Hematopoietic multipotent progenitor cell treated with erythropoietin and hydrocortisone succinate and interleukin-3 and kit ligand, for 17 days (in vitro differentiated cells): ENCODE measurements around the gene PABPC1L.

ENCODE experiments used
- DNase-seq: peaks from one replicate; pipeline ENCODE4 v3.0.0-alpha.2; 2015; ENCODE audit warnings: low spot score

Gene PABPC1L

DNA sequence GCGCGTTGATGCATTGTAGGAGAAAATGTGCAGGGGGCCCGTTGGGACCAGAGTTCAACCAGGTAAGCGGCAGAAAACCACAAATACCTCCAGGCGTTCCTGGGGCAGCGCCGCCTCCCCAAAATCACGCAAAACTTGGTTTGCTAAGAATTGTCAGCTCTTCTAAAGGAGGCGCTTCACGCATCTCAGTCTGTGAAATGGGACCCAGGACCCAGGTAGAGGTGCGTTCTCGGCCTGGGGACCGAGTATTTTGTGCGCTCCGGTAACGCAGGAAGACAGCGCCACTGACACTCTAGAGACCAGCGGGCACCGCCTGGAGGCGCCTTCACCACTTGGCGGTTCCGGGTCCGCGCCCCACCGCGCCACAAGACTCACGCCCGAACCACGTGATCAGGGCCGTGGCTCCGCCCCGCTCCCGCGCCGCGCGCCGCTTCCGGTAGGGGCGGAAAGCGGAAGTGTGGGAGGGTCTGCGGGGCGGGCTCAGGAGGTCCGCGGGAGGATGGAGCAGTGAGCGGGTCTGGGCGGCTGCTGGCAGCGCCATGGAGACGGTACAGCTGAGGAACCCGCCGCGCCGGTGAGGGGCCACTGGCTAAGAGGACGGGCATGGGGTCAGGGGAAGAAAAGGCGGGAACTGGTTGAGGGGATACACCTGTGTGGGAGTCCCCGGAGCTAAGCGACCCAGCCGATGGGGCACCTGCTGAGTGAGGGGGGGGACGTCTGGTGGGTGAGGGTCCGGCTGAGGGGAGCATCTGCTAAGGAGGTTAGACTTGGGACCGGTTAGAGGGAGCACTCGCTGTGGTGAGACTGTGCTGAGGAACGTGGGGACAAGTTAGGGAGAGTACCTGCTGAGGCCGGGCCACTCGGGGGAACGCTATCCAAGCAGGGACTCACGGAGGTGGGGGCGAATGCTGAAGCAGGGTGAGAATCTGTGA lies 56.4 kb downstream of the PABPC1L start, which contains the start of gene STK4:
TSS of gene STK4 (plus strand) at position 483 of the 932 bp plus-strand sequence. CDS start at position 540, 57 bp downstream.
- DNase-seq, result peak; percentile 93

DNA sequence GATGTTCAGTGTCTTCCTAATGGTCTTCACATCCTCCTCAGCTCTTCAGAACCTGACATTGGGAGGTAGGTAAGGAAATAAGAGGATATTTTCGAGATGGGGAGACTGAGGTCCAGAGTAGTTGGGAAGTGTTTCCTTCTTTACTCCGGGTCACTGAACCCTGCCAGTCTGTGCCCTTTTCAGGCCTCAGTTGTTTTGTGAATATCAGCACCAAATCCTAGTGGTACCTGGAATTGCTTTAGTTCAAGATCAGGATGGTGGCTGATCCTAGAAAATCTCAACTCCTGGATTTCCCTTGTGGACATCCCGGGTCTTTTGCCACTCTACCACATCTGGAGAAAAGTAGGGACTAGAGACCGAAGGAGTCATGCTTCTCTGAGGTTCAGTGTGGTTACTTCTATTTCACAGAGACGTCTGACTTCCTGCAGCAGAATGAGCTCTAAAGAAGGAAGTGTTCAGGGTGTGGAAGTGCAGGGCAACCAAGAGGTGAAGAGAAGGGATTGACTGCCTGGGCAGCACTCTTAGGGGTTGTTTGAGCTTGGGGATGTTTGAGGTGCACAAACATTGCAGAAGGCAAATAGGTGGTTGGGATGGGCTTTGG lies 57.4 kb downstream of the PABPC1L start:
- DNase-seq, result peak; percentile 26

DNA sequence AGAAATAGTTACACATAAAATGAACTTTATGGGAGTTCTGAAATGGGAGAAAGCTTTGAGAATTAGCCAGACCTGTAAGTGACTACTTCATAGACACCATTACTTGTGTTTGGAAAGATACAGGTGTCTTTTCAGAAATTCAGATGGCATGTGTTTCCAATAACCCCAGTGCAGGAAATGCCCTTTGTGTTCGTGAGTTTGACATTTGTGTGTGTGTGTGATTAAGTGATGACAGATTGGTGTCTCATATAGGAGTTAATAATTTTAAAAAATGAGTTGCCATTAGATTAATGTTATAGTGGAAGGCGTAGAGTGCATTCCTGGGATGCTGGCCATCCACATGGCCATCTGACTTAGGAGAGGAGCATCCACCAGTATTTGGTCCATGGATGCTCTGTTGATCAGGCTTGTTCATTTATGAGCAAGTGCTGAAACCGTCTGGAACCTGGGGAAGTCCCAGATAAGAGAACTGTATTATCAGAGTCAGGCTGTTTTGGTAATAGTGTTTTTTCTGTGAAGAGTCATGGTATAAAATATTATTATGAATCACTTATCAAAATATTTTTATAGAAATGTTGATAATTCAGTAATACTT lies 59.5 kb downstream of the PABPC1L start:
- peak; percentile 55 for DNase-seq

DNA sequence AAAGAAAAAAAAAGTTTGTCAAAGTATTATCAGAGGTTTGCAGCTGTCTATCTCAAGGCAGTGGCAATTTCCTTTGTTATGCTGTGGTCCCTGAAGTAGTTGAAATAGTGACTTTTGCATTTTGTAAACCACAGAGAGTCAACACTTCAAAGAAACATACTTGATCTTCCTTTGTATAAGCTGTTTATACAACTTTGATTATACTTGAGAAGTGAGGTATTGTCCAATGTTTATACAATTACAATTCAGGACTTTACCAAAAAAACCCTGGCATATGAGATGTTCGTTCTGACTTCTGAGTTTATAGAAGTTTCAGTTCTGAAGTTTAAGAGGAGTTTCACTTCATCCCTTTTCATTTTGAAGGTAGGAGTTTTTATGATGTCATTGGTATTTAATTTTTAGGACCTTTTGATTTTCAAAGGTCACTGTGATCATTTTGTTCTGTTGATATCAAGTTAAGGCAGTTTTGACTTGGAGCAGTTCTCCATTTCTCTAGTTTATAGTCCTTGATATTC lies 60.4 kb downstream of the PABPC1L start:
- peak; percentile 39 for DNase-seq

DNA sequence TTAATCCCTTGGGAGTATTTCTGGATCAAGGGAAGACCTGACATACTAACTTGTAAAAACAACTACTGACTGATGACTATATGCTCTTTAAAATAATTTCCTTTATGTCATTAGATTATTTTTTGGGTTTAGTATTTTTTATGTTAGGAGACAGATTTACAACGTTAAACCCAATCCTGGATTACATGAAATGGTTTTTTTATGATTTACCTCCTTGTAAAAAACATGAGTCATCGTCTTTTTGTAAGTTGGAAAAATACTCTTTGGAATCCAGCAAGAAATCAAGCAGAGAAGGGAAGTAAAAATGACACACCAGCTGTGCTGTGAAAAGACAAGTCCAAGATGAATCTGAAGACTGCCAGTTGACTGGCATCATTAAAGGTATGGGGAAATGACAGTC lies 63.2 kb downstream of the PABPC1L start:
- no peak for DNase-seq

DNA sequence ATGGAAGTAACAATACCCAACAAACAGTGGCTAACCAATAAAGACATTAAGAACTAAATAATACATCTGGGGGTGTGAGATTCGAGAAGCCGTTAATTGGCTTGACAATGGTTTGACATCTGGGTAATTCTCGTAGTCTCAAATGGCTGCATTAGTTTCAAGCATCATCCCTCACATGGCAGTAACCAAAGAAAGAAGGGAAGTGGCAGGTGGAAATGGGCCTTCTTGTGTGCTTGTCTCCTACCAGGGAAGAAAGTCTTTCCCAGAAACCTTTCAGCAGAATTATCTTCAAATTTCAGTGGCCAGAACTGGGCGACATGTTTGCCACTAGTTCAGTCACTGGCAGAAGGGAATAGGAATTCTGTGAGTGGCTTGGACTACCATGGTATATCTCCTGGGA lies 66.8 kb downstream of the PABPC1L start:
- no peak for DNase-seq

DNA sequence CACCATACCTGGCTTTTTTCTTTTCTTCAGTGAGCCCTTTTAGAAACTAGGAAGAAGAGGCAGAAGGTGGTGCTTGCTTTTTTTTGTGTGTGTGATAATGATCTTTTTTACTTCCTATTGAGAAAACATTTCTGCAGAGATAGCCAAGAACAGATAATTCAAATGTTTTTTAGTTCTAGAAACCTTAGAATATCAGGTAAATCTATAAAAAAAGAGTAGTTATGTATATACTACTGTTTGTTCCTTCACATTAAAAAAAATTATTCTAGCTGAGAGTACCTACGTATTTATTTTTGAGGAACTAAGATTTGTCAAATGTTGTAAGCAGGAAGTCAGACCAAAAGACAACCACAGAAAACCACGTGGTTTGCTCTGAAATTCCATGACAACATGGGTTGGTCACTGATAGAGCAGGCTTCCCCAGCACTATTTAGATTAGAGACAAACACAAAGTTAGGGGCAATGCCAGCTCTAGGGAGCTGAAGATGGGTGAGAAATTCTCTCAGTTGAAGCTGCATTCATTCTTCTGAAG lies 69.3 kb downstream of the PABPC1L start:
- DNase-seq, result peak; percentile 50

DNA sequence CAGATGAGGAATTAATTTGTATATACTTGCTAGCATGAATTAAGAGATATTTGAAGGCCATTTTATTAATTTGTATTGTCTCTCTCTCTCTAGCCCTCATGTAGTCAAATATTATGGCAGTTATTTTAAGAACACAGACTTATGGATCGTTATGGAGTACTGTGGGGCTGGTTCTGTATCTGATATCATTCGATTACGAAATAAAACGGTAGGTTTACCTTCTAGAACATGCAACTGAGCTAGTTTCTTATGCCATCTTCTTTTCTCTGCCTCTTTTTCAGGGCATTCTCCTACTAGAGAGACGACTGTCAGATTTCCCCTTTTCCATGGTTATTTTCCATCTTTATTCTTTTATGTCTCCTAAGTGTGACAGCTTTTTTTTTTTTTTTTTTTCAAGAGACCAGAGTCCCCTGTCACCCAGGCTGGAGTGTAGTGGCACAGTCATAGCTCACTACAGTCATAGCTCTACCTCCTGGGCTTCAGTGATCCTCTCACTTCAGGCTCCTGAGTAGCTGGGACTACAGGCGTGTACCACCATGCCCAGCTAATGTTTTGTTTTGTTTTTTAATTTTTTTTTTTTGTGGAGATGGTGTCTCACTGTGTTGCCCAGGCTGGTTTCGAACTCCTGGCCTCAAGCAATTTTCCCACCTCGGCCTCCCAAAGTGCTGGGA lies 72.0 kb downstream of the PABPC1L start:
- no peak for DNase-seq

DNA sequence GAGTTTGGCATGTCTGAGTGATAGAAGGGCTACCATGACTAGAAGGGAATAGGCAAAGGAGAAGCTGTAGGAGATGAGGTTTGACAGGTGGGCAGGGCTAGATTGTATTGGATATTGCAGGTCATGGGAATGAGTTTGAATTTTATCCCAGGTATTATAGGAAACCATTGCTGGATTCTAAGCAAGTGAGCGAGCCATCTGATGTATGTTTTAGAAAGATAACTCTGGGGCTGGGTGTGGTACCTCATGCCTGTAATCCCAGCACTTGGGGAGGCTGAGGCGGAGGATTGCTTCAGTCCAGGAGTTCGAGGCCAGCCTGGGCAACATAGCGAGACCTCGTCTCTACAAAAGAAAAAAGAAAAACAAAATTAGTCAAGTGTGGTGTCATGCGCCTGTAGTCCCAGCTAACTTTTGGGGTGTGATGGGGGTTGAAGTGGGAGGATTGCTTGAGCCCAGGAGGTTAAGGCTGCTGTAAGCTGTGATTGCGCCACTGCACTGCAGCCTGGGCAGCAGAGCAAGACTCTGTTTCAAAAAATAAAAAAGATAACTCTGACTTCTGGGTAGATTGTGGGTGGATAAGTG lies 73.3 kb downstream of the PABPC1L start:
- DNase-seq, result no peak

DNA sequence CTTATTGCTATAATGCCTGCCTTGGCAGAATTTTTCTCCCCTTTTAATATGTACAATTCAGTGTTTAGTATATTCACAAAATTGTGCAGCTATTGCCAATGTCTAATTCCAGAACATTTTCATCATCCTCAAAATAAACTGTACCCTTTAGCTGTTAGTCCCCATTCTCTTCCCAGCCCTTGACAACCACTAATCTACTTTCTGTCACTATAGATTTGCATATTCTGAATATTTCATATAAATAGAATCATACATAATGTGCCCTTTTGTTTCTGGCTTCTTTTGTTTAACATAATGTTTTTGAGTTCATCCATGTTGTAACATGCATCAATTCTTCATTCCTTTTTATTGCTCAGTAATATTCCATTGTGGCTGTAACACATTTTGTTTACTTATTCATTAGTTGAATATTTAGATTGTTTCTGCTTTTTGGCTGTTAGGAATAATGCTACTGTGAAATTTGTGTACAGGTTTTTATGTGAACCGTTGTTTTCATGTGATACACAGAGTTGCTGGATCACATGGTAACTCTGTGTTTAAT lies 78.8 kb downstream of the PABPC1L start:
- DNase-seq, result no peak
